DOHH2 (cell line): ENCODE results near the gene MAGEA8.
"Not testable (repeated sequence)": the region's sequence is repeated elsewhere in the genome, so short reads cannot be mapped to it uniquely, and the experiment has no call there.

Source experiments
- H3F3A ChIP-seq: fragments of 200-600 bp; sonication (generic), shearing (Covaris generic); 2 replicates; pipeline ENCODE4 v1.6.0; 2016; ENCODE audit warnings: antibody characterized with exemption, mild to moderate bottlenecking; ENCODE audit not compliant: control insufficient read depth, insufficient read depth
- H3K27ac ChIP-seq: fragments of 200-600 bp; sonication (generic); 2 replicates; pipeline ENCODE4 v1.5.1; 2014; ENCODE audit warnings: low read depth, mild to moderate bottlenecking, low read length, moderate library complexity
- H3K27me3 ChIP-seq: fragments of 200-600 bp; sonication (generic); 2 replicates; pipeline ENCODE4 v1.6.1; 2014; ENCODE audit warnings: mild to moderate bottlenecking, low read length, mixed read lengths; ENCODE audit not compliant: control insufficient read depth
- H3K36me3 ChIP-seq: fragments of 200-600 bp; sonication (generic); 2 replicates; pipeline ENCODE4 v1.6.1; 2014; ENCODE audit warnings: mild to moderate bottlenecking, low read length, moderate library complexity, mixed read lengths; ENCODE audit not compliant: control insufficient read depth
- H3K4me1 ChIP-seq: fragments of 200-600 bp; sonication (generic); 2 replicates; pipeline ENCODE4 v1.6.1; 2014; ENCODE audit warnings: mild to moderate bottlenecking, low read length, mixed read lengths; ENCODE audit not compliant: control insufficient read depth
- H3K4me2 ChIP-seq: fragments of 200-600 bp; sonication (generic); 2 replicates; pipeline ENCODE4 v1.6.0; 2014; ENCODE audit warnings: mild to moderate bottlenecking, low read length, moderate library complexity
- H3K4me3 ChIP-seq: fragments of 200-600 bp; sonication (generic); 2 replicates; pipeline ENCODE4 v1.5.1; 2014; ENCODE audit warnings: mild to moderate bottlenecking, low read length, mixed read lengths
- H3K79me2 ChIP-seq: fragments of 200-600 bp; sonication (generic); 2 replicates; pipeline ENCODE4 v1.6.1; 2014; ENCODE audit warnings: mild to moderate bottlenecking, low read length, mixed read lengths; ENCODE audit not compliant: control insufficient read depth
- H3K9me2 ChIP-seq: fragments of 200-600 bp; sonication (generic); replicated peaks from 2 replicates; pipeline ENCODE4 v1.6.1; 2014; ENCODE audit warnings: mild to moderate bottlenecking, low read length, mixed read lengths; ENCODE audit not compliant: control insufficient read depth
- H3K9me3 ChIP-seq: fragments of 200-600 bp; sonication (generic); 2 replicates; pipeline ENCODE4 v1.6.1; 2014; ENCODE audit warnings: antibody characterized with exemption, low read length, mixed read lengths; ENCODE audit not compliant: control insufficient read depth, insufficient read depth
- H4K20me1 ChIP-seq: fragments of 200-600 bp; sonication (generic); 2 replicates; pipeline ENCODE4 v1.6.0; 2014; ENCODE audit warnings: low read depth, mild to moderate bottlenecking, antibody characterized with exemption, low read length, moderate library complexity; ENCODE audit not compliant: control insufficient read depth, insufficient read depth
- EZH2phosphoT487 ChIP-seq: fragments of 200-600 bp; sonication (generic); IDR thresholded peaks from 2 replicates; pipeline ENCODE4 v1.6.1; 2017; ENCODE audit warnings: borderline replicate concordance, mild to moderate bottlenecking, antibody characterized with exemption, low read length, moderate library complexity, mixed read lengths
- TF ChIP-seq, protein P1 (sequence below): fragments of 200-600 bp; sonication (generic); IDR thresholded peaks from one replicate; pipeline ENCODE4 v1.5.1; 2014; ENCODE audit warnings: antibody characterized with exemption, mild to moderate bottlenecking, low read depth, low read length; ENCODE audit not compliant: poor library complexity, severe bottlenecking

MAGEA8 gene

DNA sequence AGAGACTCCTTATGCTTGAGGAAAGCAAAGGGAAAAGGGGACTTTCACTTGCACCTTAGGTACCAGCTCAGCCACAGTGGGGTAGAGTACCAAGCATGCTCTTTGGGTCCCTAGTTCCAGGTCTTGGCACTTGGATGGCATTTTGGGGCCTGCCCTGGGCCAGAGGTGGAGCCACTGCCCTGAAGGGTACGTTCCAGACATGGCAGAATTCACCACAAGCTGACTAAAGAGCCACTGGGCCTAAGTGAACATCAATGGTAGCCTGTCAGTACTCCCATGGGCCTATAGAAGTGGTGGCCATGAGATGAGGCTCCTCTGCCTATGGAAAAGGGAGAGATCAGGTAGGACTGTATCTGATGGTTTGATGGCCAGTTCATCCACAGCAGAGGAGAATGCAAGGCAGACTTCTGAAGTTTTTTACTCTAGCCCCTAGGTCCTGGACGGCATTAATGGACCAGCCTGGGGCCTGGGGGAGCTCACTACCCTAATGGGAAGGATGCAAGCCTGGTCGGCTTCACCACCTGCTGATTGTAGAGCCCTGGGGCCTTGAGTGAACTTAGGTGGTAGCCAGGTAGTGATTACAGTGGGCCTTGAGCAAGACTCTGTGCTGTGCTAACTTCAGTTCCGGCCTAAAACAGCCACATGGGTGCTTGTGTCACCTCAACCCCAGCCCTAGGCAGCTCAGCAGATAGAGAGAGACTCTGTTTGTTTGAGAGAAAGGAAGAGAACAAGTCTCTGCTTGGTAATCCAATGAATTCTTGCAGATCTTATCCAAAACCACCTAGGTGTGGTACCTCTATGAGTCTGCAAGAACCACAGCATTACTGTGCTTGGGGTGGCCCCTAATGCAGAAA lies 28.6 kb downstream of the MAGEA8 start:
- no peak for TF ChIP-seq EZH2phosphoT487
- TF ChIP-seq, protein P1, sequence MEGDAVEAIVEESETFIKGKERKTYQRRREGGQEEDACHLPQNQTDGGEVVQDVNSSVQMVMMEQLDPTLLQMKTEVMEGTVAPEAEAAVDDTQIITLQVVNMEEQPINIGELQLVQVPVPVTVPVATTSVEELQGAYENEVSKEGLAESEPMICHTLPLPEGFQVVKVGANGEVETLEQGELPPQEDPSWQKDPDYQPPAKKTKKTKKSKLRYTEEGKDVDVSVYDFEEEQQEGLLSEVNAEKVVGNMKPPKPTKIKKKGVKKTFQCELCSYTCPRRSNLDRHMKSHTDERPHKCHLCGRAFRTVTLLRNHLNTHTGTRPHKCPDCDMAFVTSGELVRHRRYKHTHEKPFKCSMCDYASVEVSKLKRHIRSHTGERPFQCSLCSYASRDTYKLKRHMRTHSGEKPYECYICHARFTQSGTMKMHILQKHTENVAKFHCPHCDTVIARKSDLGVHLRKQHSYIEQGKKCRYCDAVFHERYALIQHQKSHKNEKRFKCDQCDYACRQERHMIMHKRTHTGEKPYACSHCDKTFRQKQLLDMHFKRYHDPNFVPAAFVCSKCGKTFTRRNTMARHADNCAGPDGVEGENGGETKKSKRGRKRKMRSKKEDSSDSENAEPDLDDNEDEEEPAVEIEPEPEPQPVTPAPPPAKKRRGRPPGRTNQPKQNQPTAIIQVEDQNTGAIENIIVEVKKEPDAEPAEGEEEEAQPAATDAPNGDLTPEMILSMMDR = no peak
- Histone ChIP-seq H3K27me3 (no peaks in the 10 kb centered on the region), H3K9me2 (no peaks in the 10 kb centered on the region), H3K27ac (no peak overlapping the region), H3F3A (no peaks in the 10 kb centered on the region), H3K4me3 (no peak overlapping the region), H3K4me2 (no peak overlapping the region), H3K36me3 (no peaks in the 10 kb centered on the region), H3K79me2 (no peaks in the 10 kb centered on the region), H3K4me1 (no peaks in the 10 kb centered on the region), H3K9me3 (no peaks in the 10 kb centered on the region), H4K20me1 (no peaks in the 10 kb centered on the region)

DNA sequence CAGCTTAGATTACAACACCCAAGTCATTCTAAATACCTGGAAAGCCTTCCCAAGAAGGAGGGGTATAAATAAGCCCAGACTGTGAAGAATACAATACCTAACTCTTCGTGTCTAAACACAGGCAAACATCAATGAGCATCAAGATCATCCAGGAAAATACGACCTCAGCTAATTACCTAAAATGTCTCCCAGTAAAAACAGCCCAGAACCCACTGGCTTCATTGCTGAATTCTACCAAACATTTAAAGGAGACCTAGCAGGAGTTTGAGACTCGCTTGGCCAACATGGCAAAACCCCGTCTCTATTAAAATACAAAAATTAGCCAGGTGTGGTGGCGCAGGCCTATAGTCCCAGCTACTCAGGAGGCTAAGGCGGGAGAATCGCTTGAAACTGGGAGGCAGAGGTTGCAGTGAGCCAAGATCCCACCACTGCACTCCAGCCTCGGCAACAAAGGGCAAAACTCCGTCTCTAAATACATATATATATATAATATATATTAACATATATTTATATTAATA lies 29.3 kb downstream of the MAGEA8 start:
- no peak for TF ChIP-seq EZH2phosphoT487
- TF ChIP-seq, protein P1 = no peak
- no peaks in the 10 kb centered on the region for H3K9me3 ChIP-seq
- H3K4me1 ChIP-seq = no peaks in the 10 kb centered on the region

DNA sequence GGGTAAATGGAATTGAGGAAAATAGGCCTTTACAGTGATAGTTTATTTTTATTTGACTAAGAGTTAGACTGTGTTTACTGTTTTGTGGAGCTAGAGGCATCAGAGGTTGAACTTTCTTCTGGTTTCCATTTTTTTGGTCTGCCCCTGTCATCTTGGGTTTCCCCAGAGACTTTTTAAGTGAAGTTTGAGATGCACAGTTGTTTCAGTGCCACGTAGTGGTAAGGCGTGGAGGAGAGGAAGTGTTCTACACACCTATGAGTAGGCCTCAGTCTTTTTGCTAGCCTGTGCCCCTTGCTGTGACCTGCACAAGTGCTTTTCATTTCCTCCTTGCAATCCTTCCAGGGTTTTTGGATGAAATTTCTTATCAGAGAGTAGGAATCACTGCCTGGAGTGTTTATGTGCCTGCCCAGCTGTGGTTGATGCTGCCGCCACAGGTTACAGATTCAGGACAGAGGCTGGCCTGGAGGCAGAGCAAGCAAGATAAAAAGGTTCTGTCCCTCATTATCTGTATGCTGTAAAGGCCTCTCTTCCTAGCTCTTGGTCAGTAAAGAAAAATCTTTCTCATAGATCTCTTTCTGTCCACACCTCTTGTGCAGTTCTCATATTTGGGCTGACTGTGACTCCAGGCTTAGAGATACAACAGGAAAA lies 35.9 kb downstream of the MAGEA8 start:
- no peak overlapping the region for H3K27ac ChIP-seq
- H3K4me2 ChIP-seq = no peak overlapping the region
- TF ChIP-seq, protein P1 = no peak
- TF ChIP-seq EZH2phosphoT487 = no peak
- no peaks in the 10 kb centered on the region for H3K79me2 ChIP-seq
- no peak overlapping the region for H3K4me3 ChIP-seq
- no peaks in the 10 kb centered on the region for H3K9me3 ChIP-seq
- no peaks in the 10 kb centered on the region for H3K36me3 ChIP-seq
- no peaks in the 10 kb centered on the region for H4K20me1 ChIP-seq
- H3F3A ChIP-seq = no peaks in the 10 kb centered on the region
- H3K9me2 ChIP-seq = no peaks in the 10 kb centered on the region
- H3K4me1 ChIP-seq = no peaks in the 10 kb centered on the region
- H3K27me3 ChIP-seq = no peaks in the 10 kb centered on the region

More for the DNA sequence above, 29.3 kb downstream of the MAGEA8 start:
- Histone ChIP-seq H3K27me3 (no peaks in the 10 kb centered on the region), H3K4me3 (no peak overlapping the region), H3K4me2 (no peak overlapping the region), H3K79me2 (no peaks in the 10 kb centered on the region), H3F3A (no peaks in the 10 kb centered on the region), H4K20me1 (no peaks in the 10 kb centered on the region), H3K9me2 (no peaks in the 10 kb centered on the region), H3K36me3 (no peaks in the 10 kb centered on the region), H3K27ac (no peak overlapping the region)

DNA sequence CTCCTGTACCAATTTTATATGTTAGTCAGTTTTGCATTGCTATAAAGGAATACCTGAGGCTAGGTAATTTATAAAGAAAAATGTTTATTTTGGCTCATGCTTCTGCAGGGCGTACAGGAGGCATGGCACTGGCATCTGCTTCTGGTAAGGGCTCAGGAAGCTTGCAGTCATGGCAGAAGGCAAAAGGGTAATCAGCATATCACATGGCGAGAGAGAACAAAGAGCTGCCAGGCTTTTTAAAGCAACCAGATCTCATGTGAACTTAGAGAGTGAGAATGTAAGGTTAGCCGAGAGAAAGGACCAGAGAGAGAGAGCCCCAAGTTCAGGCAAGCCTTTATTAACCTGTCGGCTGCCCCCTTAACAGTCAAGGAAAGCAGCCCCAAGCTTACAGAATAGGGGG lies 42.9 kb downstream of the MAGEA8 start:
- H3F3A ChIP-seq, H3K4me1 ChIP-seq, H3K27me3 ChIP-seq, H3K79me2 ChIP-seq, H3K27ac ChIP-seq, H4K20me1 ChIP-seq, H3K9me3 ChIP-seq, H3K9me2 ChIP-seq, H3K4me3 ChIP-seq, H3K4me2 ChIP-seq, H3K36me3 ChIP-seq: not testable (repeated sequence)

DNA sequence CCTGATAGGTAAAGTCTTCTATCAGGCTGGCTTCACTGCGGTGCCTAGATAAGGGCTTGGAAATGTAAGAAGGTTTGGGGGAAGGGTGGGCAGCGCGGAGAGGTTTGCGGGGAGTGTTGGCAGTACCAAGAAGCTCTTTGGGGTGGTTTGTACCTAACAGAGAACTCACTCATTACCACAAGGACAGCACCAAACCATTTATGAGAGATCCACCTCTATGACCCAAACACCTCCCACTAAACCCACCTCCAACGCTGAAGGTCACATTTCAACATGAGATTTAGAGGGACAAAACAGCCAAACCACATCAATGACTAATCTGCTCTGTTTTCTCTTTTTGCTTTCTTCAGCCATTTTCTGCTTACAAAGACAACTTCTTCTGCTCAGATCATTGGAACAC lies 43.5 kb downstream of the MAGEA8 start:
- not testable (repeated sequence) for H3K27ac ChIP-seq, H3K4me3 ChIP-seq, H3K79me2 ChIP-seq, H3K9me3 ChIP-seq, H3K4me2 ChIP-seq, H3K36me3 ChIP-seq, H3K27me3 ChIP-seq, H3F3A ChIP-seq, H3K9me2 ChIP-seq, H4K20me1 ChIP-seq, H3K4me1 ChIP-seq
